Left ventricle myocardium inferior (tissue), 1 donor: ENCODE data around the gene ATP6V0E1. TPM values are rescaled to one million over a fixed set of nuclear protein-coding genes. Genes with fewer than 3 reads are reported as not detected.

ENCODE experiments used
- DNase-seq: peaks from one replicate; pipeline ENCODE4 v3.0.0-alpha.2; 2020
- H3K27ac ChIP-seq: fragments of 200-600 bp; replicated peaks from 2 replicates; pipeline ENCODE4 v1.8.0; 2021
- H3K27me3 ChIP-seq: fragments of 200-600 bp; 2 replicates; pipeline ENCODE4 v1.8.0; 2021; ENCODE audit warnings: low read depth
- H3K36me3 ChIP-seq: fragments of 200-600 bp; 2 replicates; pipeline ENCODE4 v1.8.0; 2021
- H3K4me1 ChIP-seq: fragments of 200-600 bp; 2 replicates; pipeline ENCODE4 v1.8.0; 2021
- H3K4me3 ChIP-seq: fragments of 200-600 bp; 2 replicates; pipeline ENCODE4 v1.8.0; 2021; ENCODE audit warnings: mild to moderate bottlenecking, moderate library complexity
- H3K9me3 ChIP-seq: fragments of 200-600 bp; replicated peaks from 2 replicates; pipeline ENCODE4 v1.8.0; 2021
- intact Hi-C: fragments of 100-400 bp; cut with micrococcal nuclease; formaldehyde crosslinking; loops from one replicate; pipeline ENCODE4 v1.11.0; 2022
- total RNA-seq: library from RNA; stranded (reverse); fragmentation: NEBNext Ultra II Directional; extraction: Animal tissue kit (Norgen Biotek cat#: 25700); gene quantifications from one replicate; pipeline ENCODE4 v1.2.1, GENCODE V29; 2021
- TF ChIP-seq, protein P1 (sequence below): fragments of 200-600 bp; IDR thresholded peaks from 2 replicates; pipeline ENCODE4 v1.8.0; 2021; ENCODE audit warnings: antibody characterized with exemption, mild to moderate bottlenecking, borderline replicate concordance
- donor health status: DM: no; HTN: yes; CAD: no; lungs with severe emphysema.

ATP6V0E1 gene
- total RNA-seq, 1 donor from 2014 or later, result 208 TPM

DNA sequence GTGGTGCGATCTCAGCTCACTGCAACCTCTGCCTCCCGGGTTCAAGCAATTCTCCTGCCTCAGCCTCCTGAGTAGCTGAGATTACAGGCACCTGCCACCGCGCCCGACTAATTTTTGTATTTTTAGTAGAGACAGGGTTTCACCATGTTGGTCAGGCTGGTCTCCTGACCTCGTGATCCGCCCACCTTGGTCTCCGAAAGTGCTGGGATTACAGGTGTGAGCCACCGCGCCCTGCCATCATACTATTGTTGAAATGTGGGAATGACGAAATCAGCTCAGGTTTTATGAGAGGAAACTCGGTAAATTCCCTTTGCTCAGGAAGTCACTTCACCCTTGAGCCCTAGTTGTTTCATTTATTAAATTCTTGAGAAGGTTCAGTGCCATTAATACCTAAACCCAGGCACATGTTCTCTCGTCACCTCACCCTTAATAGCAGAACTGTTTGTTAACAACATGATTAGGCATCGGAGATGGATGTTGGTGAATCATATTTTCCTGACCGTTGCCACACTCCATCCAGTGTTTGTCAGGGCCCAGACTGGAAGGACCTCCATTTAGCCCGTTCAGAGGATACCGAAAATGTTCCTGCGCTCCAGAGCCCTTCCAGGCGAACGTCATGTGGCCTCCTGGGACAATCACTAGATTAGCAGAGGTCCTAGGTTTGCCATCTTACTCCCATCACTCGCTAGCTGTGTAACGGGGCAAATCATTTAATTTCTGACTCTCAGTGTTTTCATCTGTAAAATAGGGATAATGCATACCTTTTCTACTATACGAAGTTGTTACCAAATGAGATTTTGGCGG is 52.5 kb downstream of the ATP6V0E1 start:
- H3K4me3 ChIP-seq, result peak overlapping the region; percentile 28
- DNase-seq, result no peak
- peak overlapping the region; percentile 59 for H3K27ac ChIP-seq
- H3K9me3 ChIP-seq, result no peaks in the 10 kb centered on the region
- peaks cover 5% of the 10 kb centered on the region for H3K36me3 ChIP-seq
- H3K4me1 ChIP-seq, result peaks cover 24% of the 10 kb centered on the region
- intact Hi-C loops, result no loop called here
- TF ChIP-seq, protein P1, sequence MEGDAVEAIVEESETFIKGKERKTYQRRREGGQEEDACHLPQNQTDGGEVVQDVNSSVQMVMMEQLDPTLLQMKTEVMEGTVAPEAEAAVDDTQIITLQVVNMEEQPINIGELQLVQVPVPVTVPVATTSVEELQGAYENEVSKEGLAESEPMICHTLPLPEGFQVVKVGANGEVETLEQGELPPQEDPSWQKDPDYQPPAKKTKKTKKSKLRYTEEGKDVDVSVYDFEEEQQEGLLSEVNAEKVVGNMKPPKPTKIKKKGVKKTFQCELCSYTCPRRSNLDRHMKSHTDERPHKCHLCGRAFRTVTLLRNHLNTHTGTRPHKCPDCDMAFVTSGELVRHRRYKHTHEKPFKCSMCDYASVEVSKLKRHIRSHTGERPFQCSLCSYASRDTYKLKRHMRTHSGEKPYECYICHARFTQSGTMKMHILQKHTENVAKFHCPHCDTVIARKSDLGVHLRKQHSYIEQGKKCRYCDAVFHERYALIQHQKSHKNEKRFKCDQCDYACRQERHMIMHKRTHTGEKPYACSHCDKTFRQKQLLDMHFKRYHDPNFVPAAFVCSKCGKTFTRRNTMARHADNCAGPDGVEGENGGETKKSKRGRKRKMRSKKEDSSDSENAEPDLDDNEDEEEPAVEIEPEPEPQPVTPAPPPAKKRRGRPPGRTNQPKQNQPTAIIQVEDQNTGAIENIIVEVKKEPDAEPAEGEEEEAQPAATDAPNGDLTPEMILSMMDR, result no peak
- no peaks in the 10 kb centered on the region for H3K27me3 ChIP-seq

DNA sequence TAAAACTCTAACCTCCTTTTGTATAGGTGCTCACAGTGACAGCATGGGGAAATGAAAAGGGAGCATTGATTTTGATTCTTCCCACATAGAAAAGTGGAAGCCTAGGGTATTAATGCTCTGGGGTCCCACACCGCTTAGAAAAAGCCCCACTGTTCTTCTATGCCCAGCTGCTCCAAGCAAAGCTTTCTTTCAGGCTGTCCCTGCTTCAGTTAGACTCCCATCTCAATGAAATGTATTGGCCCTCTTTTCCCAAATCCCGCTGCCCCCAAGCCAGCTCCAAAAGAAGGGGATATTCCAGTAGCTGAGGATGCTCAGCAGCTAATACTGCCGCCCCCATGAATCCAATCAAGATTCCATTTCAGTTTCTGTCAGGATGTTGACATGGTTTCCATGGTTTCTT is 55.6 kb downstream of the ATP6V0E1 start:
- no peak for DNase-seq
- intact Hi-C loops, result no loop called here
- Histone ChIP-seq H3K27me3 (no peaks in the 10 kb centered on the region), H3K4me1 (peaks cover 24% of the 10 kb centered on the region), H3K4me3 (no peak overlapping the region), H3K36me3 (peaks cover 5% of the 10 kb centered on the region), H3K9me3 (no peaks in the 10 kb centered on the region), H3K27ac (no peak overlapping the region)
- TF ChIP-seq, protein P1, result no peak

DNA sequence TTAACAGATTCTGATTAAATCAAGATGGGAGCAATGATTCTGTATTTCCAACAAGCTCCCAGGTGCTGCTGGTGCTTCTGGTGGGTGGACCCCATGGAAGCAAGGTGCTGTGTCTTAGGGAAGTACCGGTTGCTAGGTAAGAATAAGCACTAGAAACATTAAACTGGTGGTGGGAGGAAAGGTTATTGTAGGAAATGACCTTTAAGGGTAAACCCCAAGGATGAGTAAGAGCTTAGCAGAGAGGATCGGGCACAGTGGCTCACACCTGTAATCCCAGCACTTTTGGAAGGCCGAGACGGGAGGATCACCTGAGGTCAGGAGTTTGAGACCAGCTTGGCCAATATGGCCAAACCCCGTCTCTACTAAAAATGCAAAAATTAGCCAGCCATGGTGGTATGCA is 56.4 kb downstream of the ATP6V0E1 start:
- Histone ChIP-seq H3K36me3 (peaks cover 1% of the 10 kb centered on the region), H3K27ac (no peak overlapping the region), H3K4me3 (no peak overlapping the region), H3K9me3 (no peaks in the 10 kb centered on the region), H3K27me3 (no peaks in the 10 kb centered on the region), H3K4me1 (peaks cover 22% of the 10 kb centered on the region)
- TF ChIP-seq, protein P1, result no peak
- intact Hi-C loops, result no loop called here
- no peak for DNase-seq

DNA sequence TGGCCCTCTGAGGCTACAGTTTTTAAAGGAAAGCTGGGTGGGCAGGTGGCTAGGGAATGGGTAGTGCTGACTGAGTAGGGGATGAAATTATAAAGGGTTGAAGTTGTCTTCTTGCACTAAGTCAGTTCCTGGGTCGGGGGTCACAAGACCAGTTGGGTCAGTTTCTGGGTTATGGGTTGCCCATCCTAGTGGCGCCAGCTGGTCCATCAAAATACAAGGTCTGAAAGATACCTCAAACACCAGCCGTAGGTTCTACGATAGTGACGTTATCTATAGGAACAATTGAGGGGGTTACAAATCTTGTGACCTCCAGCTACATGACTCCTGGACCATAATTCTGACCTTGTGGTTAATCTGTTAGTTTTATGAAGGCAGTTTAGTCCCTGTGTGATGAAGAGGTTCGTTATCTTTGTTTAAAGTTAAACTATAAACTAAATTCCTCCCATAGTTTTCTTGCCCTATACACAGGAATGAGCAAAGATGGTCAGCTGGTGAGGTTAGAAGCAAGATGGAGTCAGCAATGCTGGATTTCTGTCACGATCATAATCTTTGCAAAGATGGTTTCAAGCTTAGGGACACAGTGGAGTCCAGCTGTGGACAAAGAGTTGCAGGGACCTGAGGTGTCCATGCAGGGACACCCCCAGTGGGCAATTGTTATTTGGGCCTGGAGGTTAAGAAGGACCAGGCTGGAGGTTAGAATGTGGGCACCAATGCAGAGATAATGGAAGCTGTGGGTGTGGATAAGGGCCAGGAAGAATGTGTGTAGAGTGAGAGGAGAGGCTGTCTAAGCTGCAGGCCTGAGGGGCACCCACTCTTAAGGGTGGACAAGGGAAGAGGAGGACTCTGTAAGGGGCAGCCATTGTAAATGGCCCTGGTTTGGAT is 58.6 kb downstream of the ATP6V0E1 start:
- DNase-seq, result no peak
- peaks cover 5% of the 10 kb centered on the region for H3K4me1 ChIP-seq
- no peak overlapping the region for H3K4me3 ChIP-seq
- intact Hi-C loops, result no loop called here
- H3K9me3 ChIP-seq, result no peaks in the 10 kb centered on the region
- no peaks in the 10 kb centered on the region for H3K36me3 ChIP-seq
- H3K27me3 ChIP-seq, result no peaks in the 10 kb centered on the region
- TF ChIP-seq, protein P1, result no peak
- no peak overlapping the region for H3K27ac ChIP-seq

DNA sequence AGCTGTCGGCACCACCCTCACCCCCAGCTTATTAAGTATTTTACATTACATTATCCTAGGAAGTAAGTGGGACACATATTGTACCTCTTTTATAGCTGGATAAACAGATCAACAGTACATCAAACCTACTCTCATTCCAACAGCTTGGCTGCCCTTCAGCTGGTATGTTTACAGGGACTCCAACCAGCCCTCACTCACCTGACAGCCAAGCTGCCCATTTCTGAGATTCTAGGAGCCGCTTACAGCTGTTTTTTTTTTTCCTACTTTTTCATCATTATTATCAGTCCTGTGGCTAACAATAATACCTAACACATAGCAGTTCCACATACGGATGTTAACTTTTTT is 59.2 kb downstream of the ATP6V0E1 start:
- no peaks in the 10 kb centered on the region for H3K9me3 ChIP-seq
- no peaks in the 10 kb centered on the region for H3K36me3 ChIP-seq
- intact Hi-C loops, result no loop called here
- no peak overlapping the region for H3K27ac ChIP-seq
- no peak overlapping the region for H3K4me3 ChIP-seq
- TF ChIP-seq, protein P1, result no peak
- DNase-seq, result no peak
- H3K27me3 ChIP-seq, result no peaks in the 10 kb centered on the region
- H3K4me1 ChIP-seq, result peaks cover 5% of the 10 kb centered on the region
